Sigmoid colon (tissue), 7 donors: ENCODE data around the gene PSMB7. TPM values are rescaled to one million over a fixed set of nuclear protein-coding genes. Genes with fewer than 3 reads are reported as not detected.

ENCODE experiments used
- DNase-seq: peaks from one replicate; pipeline ENCODE4 v3.0.0-alpha.2; 2019
- H3K27ac ChIP-seq, 4 donors: fragments of 200-600 bp; sonication (generic); one replicate each; pipeline ENCODE4 v1.5.1; 2016 to 2019; ENCODE audit warnings: mild to moderate bottlenecking in 1 of 4
- H3K27me3 ChIP-seq, 3 donors: fragments of 200-600 bp; sonication (generic); one replicate each; pipeline ENCODE4 v1.5.1; 2019; ENCODE audit warnings: mild to moderate bottlenecking in 1 of 3
- H3K36me3 ChIP-seq, 4 donors: fragments of 200-600 bp; sonication (generic); one replicate each; pipeline ENCODE4 v1.5.1; 2016 to 2019
- H3K4me1 ChIP-seq, 4 donors: fragments of 200-600 bp; sonication (generic); one replicate each; pipeline ENCODE4 v1.5.1; 2017 to 2019
- H3K4me3 ChIP-seq, 4 donors: fragments of 200-600 bp; sonication (generic); one replicate each; pipeline ENCODE4 v1.5.1; 2017 to 2019; ENCODE audit warnings: mild to moderate bottlenecking in 2 of 4, moderate library complexity in 1 of 4
- H3K9me3 ChIP-seq, 4 donors: fragments of 200-600 bp in 3 of 4; sonication (generic) in 3 of 4; one replicate each; pipeline versions ENCODE4 v1.5.1 to v1.6.1; 2013 to 2019
- CTCF ChIP-seq, 4 experiments: fragments of 450-650 bp in 3 of 4; fragments of 200-600 bp in 1 of 4; IDR thresholded peaks; one replicate each; pipeline ENCODE4 v1.5.1; 2016 to 2019; ENCODE audit warnings: antibody characterized with exemption in 4 of 4, mild to moderate bottlenecking in 3 of 4, moderate library complexity in 2 of 4
- EP300 ChIP-seq, 4 donors: sonication (generic); formaldehyde crosslinking; IDR thresholded peaks; one replicate each; pipeline ENCODE4 v1.6.1; 2017; ENCODE audit warnings: antibody characterized with exemption in 4 of 4
- POLR2A ChIP-seq, 2 donors: fragments of 450-650 bp; IDR thresholded peaks; one replicate each; pipeline ENCODE4 v1.6.1; 2016; ENCODE audit warnings: antibody characterized with exemption in 2 of 2, mild to moderate bottlenecking in 2 of 2, moderate library complexity in 2 of 2
- POLR2AphosphoS5 ChIP-seq, 4 donors: sonication (generic); formaldehyde crosslinking; IDR thresholded peaks; one replicate each; pipeline ENCODE4 v1.6.1; 2017; ENCODE audit warnings: antibody characterized with exemption in 4 of 4
- WGBS, 2 donors: extraction: QIAGEN DNeasy Blood & Tissue Kit; methylation state at CpG; one replicate each; pipeline ENCODE4 v1.1.7; 2013; 5-methylcytosine and 5-hydroxymethylcytosine counted together
- intact Hi-C: fragments of 100-400 bp; cut with DNase I; formaldehyde crosslinking; loops from one replicate; pipeline ENCODE4 v1.15.1; 2023
- polyA plus RNA-seq, 3 donors: library from polyadenylated mRNA; stranded (reverse); fragments of 200-250 nt; gene quantifications; one replicate each; pipeline ENCODE4 v1.2.3, GENCODE V29; 2013
- total RNA-seq, 4 donors: library from RNA; depleted of rRNA; stranded (reverse); fragments of >200 nt; gene quantifications; one replicate each; pipeline ENCODE4 v1.1.0, GENCODE V29; 2016
- donor health status: healthy with polysubstance abuse.
- donor health status: Bipolar disorder and iron deficiency.
- donor health status: healthy.

Gene PSMB7
- total and polyA plus RNA-seq, 7 donors = 136 to 179 (median 171) TPM

GRCh38 chr9:124449381-124450151 lies 34.3 kb upstream of the PSMB7 start:
- TF ChIP-seq POLR2AphosphoS5 (IDR thresholded peaks at IDR 0.05) (no peak), EP300 (IDR thresholded peaks at IDR 0.05) (no peak), POLR2A (IDR thresholded peaks at IDR 0.05) (no peak), CTCF (IDR thresholded peaks at IDR 0.05) (no peak)
- WGBS, 2 donors = 90 to 91% methylated on average over 13 of the region's 13 CpGs
- no peak overlapping the region for H3K4me3 ChIP-seq
- H3K27ac ChIP-seq = no peak overlapping the region
- intact Hi-C loops = no loop called here
- H3K4me1 ChIP-seq = peaks cover 0 to 16% (median 6%) of the 10 kb centered on the region in 4 donors
- H3K27me3 ChIP-seq = peaks cover 39 to 62% (median 52%) of the 10 kb centered on the region in 3 donors
- no peaks in the 10 kb centered on the region for H3K36me3 ChIP-seq
- no peak for DNase-seq
- no peaks in the 10 kb centered on the region for H3K9me3 ChIP-seq

GRCh38 chr9:124448019-124448418 lies 32.8 kb upstream of the PSMB7 start:
- H3K9me3 ChIP-seq = no peaks in the 10 kb centered on the region
- TF ChIP-seq EP300 (IDR thresholded peaks at IDR 0.05) (no peak), CTCF (IDR thresholded peaks at IDR 0.05) (no peak), POLR2A (IDR thresholded peaks at IDR 0.05) (no peak), POLR2AphosphoS5 (IDR thresholded peaks at IDR 0.05) (no peak)
- WGBS, 2 donors = 81 to 89% methylated on average over 7 of the region's 7 CpGs
- no peak overlapping the region for H3K27ac ChIP-seq
- no peak for DNase-seq
- H3K4me3 ChIP-seq = no peak overlapping the region
- H3K36me3 ChIP-seq = no peaks in the 10 kb centered on the region
- H3K4me1 ChIP-seq = peaks cover 0 to 10% (median 4%) of the 10 kb centered on the region in 4 donors
- peaks cover 33 to 46% (median 38%) of the 10 kb centered on the region in 3 donors for H3K27me3 ChIP-seq
- intact Hi-C loops = no loop called here

GRCh38 chr9:124447297-124447661 lies 32.0 kb upstream of the PSMB7 start:
- no peak for DNase-seq
- Histone ChIP-seq H3K27me3 (peaks cover 25 to 39% (median 31%) of the 10 kb centered on the region in 3 donors), H3K9me3 (no peaks in the 10 kb centered on the region), H3K36me3 (no peaks in the 10 kb centered on the region), H3K4me1 (peaks cover 0 to 8% (median 4%) of the 10 kb centered on the region in 4 donors), H3K27ac (no peak overlapping the region), H3K4me3 (no peak overlapping the region)
- TF ChIP-seq POLR2AphosphoS5 (IDR thresholded peaks at IDR 0.05) (no peak), CTCF (IDR thresholded peaks at IDR 0.05) (no peak), EP300 (IDR thresholded peaks at IDR 0.05) (no peak), POLR2A (IDR thresholded peaks at IDR 0.05) (no peak)
- intact Hi-C loops = no loop called here
- WGBS, 2 donors = 53 to 72% methylated on average over 4 of the region's 4 CpGs

GRCh38 chr9:124444166-124444565 lies 28.9 kb upstream of the PSMB7 start:
- TF ChIP-seq CTCF (IDR thresholded peaks at IDR 0.05) (no peak), POLR2A (IDR thresholded peaks at IDR 0.05) (no peak), POLR2AphosphoS5 (IDR thresholded peaks at IDR 0.05) (no peak), EP300 (IDR thresholded peaks at IDR 0.05) (no peak)
- Histone ChIP-seq H3K9me3 (no peaks in the 10 kb centered on the region), H3K27ac (no peak overlapping the region), H3K27me3 (peaks cover 0 to 11% (median 0%) of the 10 kb centered on the region in 3 donors), H3K4me1 (no peaks in the 10 kb centered on the region), H3K4me3 (no peak overlapping the region), H3K36me3 (no peaks in the 10 kb centered on the region)
- intact Hi-C loops = no loop called here
- DNase-seq = no peak
- WGBS, 2 donors = 86 to 91% methylated on average over 3 of the region's 3 CpGs
